ENCODE data around the gene NOC2L. TPM values are rescaled to one million over a fixed set of nuclear protein-coding genes. Genes with fewer than 3 reads are reported as not detected.
"Not testable (repeated sequence)": the region's sequence is repeated elsewhere in the genome, so short reads cannot be mapped to it uniquely, and the experiment has no call there.

Gene NOC2L
- polyA plus RNA-seq, 3 donors = 56.1 to 60.0 (median 59.4) TPM

GRCh38 chr1:976791-977190 lies 17.7 kb upstream of the NOC2L start:
- DNase-seq (ENCODE audit: low read depth in 3 of 3, low spot score in 2 of 3) = not testable (repeated sequence)

DNA sequence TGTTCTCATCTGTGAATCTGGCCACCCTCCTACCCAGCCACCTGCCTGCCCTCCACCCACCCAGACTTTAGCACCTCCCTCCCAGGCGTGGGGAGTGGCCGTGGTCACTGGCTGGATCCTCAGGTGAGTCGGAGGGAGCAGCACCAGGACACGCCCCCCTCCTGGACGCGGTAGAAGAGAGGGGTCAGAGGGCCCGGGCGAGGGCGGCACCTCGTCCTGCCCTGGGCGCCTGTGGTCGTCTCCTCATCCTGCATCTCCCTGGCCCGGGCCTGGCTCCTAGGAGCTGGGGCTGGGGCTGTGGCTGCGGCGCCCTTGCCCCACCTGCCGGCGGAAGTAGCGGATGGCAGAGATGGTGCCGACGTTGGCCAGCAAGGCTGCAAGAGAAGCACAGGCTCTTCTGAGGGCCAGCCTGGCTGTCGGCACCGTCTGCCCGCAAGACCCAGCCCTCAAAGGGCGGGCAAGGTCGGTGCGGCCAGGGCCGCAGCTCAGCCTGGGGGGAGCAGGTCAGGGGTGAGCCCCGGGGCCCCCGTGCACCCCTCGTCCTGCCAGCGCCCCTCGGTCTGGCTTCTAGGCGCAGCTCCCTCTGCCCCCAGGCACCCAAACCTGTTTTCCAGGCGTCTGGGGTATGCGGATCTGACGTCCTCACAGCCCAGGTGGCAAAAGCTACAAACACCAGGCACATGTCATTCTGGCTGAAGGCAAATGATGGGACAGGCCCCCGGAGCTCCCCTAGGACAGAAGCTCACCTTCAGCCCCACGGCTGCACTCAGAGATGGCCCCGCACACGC lies 17.0 kb upstream of the NOC2L start:
- DNase-seq (ENCODE audit: low read depth in 3 of 3, low spot score in 2 of 3) = no peak

- DNase-seq (ENCODE audit: low read depth in 3 of 3, low spot score in 2 of 3) = no peak
Observed at GRCh38 chr1:975365-975764, 16.3 kb upstream of the NOC2L start.

DNA sequence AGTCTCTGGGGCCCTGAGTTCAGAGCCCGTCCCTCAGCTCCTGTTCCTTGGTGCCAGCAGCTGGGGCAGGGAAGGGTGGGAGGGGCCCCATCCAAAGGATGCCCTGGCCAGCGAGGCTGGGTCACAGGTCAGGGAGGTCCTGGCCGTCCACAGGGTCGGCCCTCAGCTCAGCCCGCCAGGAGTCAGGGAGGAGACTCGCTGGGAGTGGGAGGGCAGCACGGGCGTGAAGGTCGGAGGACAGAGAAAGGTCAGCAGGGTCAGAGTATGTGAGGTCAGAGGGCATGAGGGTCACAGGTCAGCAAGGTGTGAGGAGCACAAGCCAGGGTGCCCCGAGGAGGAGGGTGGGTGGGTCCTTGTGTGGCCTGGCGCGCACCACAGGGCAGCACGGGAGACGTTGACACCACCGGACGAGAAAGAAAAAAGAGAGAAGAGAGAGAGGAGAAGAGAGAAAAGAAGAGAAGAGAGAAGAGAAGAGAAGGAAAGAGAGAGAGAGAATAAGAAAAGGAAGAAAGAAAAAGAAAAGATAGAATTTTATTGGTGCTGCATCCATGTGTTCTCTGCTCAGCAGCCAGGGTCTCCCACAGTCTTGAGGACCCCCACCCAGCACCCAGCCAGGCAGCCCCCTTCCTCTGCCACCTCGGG lies 15.8 kb upstream of the NOC2L start:
- no peak for DNase-seq (ENCODE audit: low read depth in 3 of 3, low spot score in 2 of 3)

GRCh38 chr1:974293-974640 lies 15.2 kb upstream of the NOC2L start:
- no peak for DNase-seq (ENCODE audit: low read depth in 3 of 3, low spot score in 2 of 3)

DNA sequence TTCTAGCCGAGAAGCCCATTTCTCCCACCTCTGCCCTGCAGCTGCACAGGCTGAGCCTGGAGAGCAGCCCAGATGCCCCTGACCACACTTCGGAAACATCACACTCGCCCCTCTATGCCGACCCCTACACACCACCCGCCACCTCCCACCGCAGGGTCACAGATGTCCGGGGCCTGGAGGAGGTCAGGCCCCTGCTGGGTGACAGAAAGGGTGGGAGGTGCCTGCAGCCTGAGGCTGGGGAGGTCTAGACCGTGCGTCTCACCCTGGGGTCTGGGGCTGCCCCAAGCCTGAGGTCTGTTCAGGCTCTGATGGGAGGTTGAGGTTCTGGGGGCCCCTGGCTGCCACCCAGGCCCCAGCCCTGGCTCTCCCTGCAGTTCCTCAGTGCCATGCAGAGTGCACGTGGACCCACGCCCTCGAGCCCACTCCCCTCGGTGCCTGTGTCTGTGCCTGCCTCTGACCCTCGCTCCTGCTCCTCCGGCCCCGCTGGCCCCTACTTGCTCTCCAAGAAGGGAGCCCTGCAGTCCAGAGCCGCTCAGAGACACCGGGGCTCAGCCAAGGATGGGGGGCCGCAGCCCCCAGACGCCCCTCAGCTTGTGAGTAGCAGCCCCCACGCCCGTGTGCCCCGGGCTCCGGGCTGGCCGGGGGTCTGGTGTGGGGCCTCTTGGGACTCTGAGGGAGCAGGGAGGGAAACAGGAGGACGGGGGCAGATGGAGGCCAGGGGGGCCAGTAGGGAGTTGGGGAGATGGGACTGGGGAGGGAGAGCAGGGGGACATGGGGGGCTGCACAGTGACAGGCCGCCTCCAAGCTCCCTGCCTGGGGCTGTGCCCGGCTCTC lies 14.6 kb upstream of the NOC2L start:
- no peak for DNase-seq (ENCODE audit: low read depth in 3 of 3, low spot score in 2 of 3)

- no peak for DNase-seq (ENCODE audit: low read depth in 3 of 3, low spot score in 2 of 3)
Observed at GRCh38 chr1:972726-973458, 13.8 kb upstream of the NOC2L start.

- DNase-seq (ENCODE audit: low read depth in 3 of 3, low spot score in 2 of 3) = no peak
Observed at GRCh38 chr1:971751-972506, 12.9 kb upstream of the NOC2L start.

DNA sequence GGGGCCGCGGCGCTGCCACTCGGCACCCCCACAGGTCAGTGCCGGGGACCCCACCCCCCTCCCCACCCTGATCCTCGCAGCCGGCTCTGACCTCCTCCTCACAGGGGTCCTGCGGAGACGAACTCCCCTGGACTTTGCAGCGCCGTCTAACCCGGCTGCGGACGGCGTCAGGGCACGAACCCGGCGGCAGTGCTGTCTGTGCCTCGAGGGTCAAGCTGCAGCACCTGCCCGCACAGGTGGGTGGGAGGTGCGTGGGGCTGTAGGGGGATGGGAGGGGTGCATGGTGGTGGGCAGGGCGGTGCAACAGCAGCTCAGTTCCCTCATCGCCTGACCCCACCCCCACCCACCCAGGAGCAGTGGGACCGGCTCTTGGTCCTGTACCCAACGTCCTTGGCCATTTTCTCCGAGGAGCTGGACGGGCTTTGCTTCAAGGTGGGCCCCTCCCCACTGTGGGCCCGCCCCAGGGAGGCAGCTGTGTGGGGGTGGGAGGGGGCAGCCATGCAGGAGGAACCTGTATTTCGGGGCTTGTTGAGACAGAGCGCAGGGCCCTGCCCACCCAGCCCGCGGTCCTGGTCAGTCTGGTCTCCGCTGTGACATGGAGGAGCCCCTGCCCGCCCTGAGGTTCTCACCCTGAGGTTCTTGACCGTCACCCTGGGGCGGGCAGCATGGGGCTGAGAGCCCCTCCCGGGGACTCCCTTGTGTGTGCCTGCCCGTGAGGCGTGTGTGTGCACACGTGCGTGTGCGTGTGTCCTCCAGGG lies 12.1 kb upstream of the NOC2L start:
- no peak for DNase-seq (ENCODE audit: low read depth in 3 of 3, low spot score in 2 of 3)

- no peak for DNase-seq (ENCODE audit: low read depth in 3 of 3, low spot score in 2 of 3)
Observed at GRCh38 chr1:970242-970972, 11.4 kb upstream of the NOC2L start.

DNA sequence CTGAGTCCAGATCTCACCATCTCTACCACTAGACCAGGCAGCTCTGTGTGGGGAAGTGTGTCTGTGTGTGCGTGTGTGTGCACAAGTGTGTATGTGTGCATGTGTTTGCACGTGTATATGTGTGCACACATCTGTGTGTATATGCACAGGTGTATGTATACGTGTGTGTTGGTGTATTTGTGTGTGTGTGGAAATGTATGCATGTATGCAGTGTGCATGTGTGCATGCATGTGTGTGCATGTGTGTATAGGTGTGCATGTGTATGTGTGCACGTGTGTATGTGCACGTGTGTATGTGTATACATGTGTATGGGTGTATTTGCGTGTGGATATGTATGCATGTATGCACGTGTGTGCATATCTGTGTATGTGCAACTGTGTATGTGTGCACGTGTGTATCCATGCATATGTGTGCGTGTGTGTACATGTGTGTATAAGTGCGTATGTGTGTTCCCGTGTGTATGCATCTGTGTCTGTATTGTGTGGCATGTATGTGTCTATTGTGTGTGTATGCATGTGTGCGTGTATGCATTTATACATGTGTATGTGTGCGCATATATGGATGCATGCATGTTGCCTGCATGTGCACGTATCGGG lies 10.3 kb upstream of the NOC2L start:
- DNase-seq (ENCODE audit: low read depth in 3 of 3, low spot score in 2 of 3) = no peak

- no peak for DNase-seq (ENCODE audit: low read depth in 3 of 3, low spot score in 2 of 3)
Observed at GRCh38 chr1:967466-968343, 8.6 kb upstream of the NOC2L start.

DNA sequence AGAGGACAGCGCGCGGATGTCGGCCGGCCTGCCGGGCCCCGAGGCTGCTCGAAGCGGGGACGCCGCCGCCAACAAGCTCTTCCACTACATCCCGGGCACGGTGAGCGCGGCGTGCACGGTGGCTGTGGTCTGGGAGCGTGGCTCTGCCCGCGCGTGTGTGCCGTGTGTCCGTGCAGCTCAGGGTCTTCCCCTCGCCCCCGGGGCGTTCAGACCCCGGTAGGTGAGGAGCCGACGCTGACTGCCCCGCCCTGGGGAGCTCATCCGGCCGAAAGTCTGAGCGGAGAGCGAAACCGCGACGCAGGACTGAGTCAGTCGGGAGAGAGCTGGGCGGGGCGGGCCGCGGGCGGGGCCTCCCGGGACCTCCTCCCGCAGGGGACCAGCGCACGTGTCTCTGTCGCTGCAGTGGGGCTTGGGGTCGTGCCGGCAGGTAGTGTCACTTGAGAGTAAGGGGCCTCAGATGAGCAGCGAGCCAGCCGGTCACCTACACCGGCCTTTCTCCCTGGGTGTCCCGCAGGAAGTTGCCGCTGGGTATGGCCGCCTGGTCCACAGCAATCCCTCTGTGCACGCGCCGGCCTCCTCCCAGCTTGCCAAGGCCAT lies 7.7 kb upstream of the NOC2L start:
- no peak for DNase-seq (ENCODE audit: low read depth in 3 of 3, low spot score in 2 of 3)

DNA sequence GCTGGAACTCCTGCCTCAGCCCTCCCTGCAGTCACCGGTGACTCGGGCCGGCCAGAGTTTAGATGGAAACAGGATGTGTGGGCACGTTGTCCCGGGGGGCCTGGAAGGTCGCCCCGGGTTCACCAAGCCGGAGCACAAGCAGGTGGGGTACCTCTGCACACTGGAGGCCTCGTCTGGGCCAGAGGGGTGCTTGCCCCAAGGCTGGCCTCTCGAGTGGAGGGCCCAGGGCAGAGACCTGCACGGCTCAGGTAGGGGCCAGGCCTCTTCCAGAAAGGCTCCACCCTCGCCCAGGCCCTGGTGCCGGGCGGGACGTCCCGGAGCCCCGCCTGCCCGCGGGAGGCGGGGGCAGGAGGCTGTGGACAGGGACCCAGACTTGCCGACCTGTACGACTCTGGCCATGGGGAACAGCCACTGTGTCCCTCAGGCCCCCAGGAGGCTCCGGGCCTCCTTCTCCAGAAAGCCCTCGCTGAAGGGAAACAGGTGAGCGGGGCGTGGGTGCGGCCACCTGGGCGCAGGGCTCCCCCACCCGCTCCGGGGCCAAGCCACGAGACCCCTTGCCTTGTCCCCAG lies 7.2 kb upstream of the NOC2L start, which contains the start of gene PLEKHN1:
Gene PLEKHN1 (plus strand): TSS at position 348 of the 569 bp plus-strand sequence. CDS start 50 bp downstream, at position 398.
- no peak for DNase-seq (ENCODE audit: low read depth in 3 of 3, low spot score in 2 of 3)

DNA sequence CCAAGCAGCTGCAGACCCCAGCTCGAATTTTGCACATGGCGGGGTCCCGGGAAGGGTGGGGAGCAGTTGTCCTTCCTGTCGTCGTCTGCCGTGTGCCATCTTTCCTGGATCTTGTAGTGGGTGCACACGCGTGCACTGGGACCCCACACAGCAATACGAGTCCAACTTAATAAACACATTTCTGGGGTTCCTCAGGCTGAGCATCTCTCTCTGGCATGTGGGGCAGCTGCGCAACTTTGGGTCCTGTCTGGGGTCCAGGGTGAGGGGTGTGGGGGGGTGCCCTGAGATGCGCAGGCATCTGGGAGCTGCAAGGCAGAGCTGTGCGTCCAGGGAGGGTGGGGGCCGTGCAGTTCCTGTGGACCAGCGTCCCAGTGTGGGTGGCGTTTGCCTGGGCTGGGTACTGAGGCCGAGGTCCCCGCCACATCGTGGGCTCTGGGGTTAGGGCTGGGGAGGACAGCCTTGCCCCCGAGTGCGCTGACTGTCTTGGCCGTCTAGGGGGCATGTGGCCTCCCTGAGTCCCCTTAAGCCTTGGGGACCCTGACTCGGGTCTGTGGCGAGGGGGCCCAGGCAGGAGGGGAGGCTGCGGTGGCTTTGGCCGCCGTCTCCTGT lies 6.6 kb upstream of the NOC2L start:
- no peak for DNase-seq (ENCODE audit: low read depth in 3 of 3, low spot score in 2 of 3)

Data from right renal cortex interstitium (tissue), 3 donors.